ENCODE measurements around the gene PRRT4. TPM values are rescaled to one million over a fixed set of nuclear protein-coding genes. Genes with fewer than 3 reads are reported as not detected.

Gene PRRT4
- total RNA-seq, 1 experiment from 2014 or later = not detected

- Histone ChIP-seq H3K9me3 (replicated peaks) (no peaks in the 10 kb centered on the region), H3K4me3 (no peak overlapping the region), H3K36me3 (no peaks in the 10 kb centered on the region), H3K4me1 (replicated peaks) (peaks cover 10% of the 10 kb centered on the region), H3K27ac (no peak overlapping the region), H3K27me3 (replicated peaks) (peaks cover 83% of the 10 kb centered on the region)
- no peak for DNase-seq (ENCODE audit: low read depth in 1 of 2, low spot score in 2 of 2)
Observed at GRCh38 chr7:128356546-128357216, 4.8 kb downstream of the PRRT4 start.

GRCh38 chr7:128353610-128354009 lies 7.9 kb downstream of the PRRT4 start:
- H3K27me3 ChIP-seq (replicated peaks) = peaks cover 83% of the 10 kb centered on the region
- no peaks in the 10 kb centered on the region for H3K4me1 ChIP-seq (replicated peaks)
- 0 out of 2 replicates have a peak, but pooled peaks cover 2% of the 10 kb centered on the region for H3K9me3 ChIP-seq (replicated peaks)
- H3K36me3 ChIP-seq = no peaks in the 10 kb centered on the region
- H3K4me3 ChIP-seq = no peak overlapping the region
- no peak overlapping the region for H3K27ac ChIP-seq
- no peak for DNase-seq (ENCODE audit: low read depth in 1 of 2, low spot score in 2 of 2)

- no peak overlapping the region for H3K27ac ChIP-seq
- H3K27me3 ChIP-seq (replicated peaks) = peaks cover 83% of the 10 kb centered on the region
Observed at GRCh38 chr7:128353189-128353588, 8.3 kb downstream of the PRRT4 start.

GRCh38 chr7:128352636-128353035 lies 8.9 kb downstream of the PRRT4 start:
- Histone ChIP-seq H3K4me1 (replicated peaks) (no peaks in the 10 kb centered on the region), H3K9me3 (replicated peaks) (0 out of 2 replicates have a peak, but pooled peaks cover 2% of the 10 kb centered on the region), H3K27ac (no peak overlapping the region), H3K36me3 (no peaks in the 10 kb centered on the region), H3K27me3 (replicated peaks) (peaks cover 80% of the 10 kb centered on the region), H3K4me3 (no peak overlapping the region)
- no peak for DNase-seq (ENCODE audit: low read depth in 1 of 2, low spot score in 2 of 2)

More at GRCh38 chr7:128353189-128353588, 8.3 kb downstream of the PRRT4 start:
- Histone ChIP-seq H3K4me1 (replicated peaks) (no peaks in the 10 kb centered on the region), H3K9me3 (replicated peaks) (0 out of 2 replicates have a peak, but pooled peaks cover 2% of the 10 kb centered on the region), H3K36me3 (no peaks in the 10 kb centered on the region), H3K4me3 (no peak overlapping the region)
- DNase-seq (ENCODE audit: low read depth in 1 of 2, low spot score in 2 of 2) = no peak

GRCh38 chr7:128352153-128352537 lies 9.3 kb downstream of the PRRT4 start:
- H3K36me3 ChIP-seq = no peaks in the 10 kb centered on the region
- H3K9me3 ChIP-seq (replicated peaks) = 0 out of 2 replicates have a peak, but pooled peaks cover 2% of the 10 kb centered on the region
- no peak for DNase-seq (ENCODE audit: low read depth in 1 of 2, low spot score in 2 of 2)
- H3K27me3 ChIP-seq (replicated peaks) = peaks cover 79% of the 10 kb centered on the region
- no peaks in the 10 kb centered on the region for H3K4me1 ChIP-seq (replicated peaks)
- H3K4me3 ChIP-seq = no peak overlapping the region
- no peak overlapping the region for H3K27ac ChIP-seq

- 0 out of 2 replicates have a peak, but pooled peaks cover 2% of the 10 kb centered on the region for H3K9me3 ChIP-seq (replicated peaks)
- H3K36me3 ChIP-seq = no peaks in the 10 kb centered on the region
- no peaks in the 10 kb centered on the region for H3K4me1 ChIP-seq (replicated peaks)
- H3K27ac ChIP-seq = no peak overlapping the region
- DNase-seq (ENCODE audit: low read depth in 1 of 2, low spot score in 2 of 2) = no peak
- no peak overlapping the region for H3K4me3 ChIP-seq
- peaks cover 79% of the 10 kb centered on the region for H3K27me3 ChIP-seq (replicated peaks)
Observed at GRCh38 chr7:128351296-128352152, 10.0 kb downstream of the PRRT4 start.

GRCh38 chr7:128350708-128351295 lies 10.7 kb downstream of the PRRT4 start:
- no peaks in the 10 kb centered on the region for H3K4me1 ChIP-seq (replicated peaks)
- no peak overlapping the region for H3K27ac ChIP-seq
- no peak overlapping the region for H3K4me3 ChIP-seq
- no peaks in the 10 kb centered on the region for H3K36me3 ChIP-seq
- no peak for DNase-seq (ENCODE audit: low read depth in 1 of 2, low spot score in 2 of 2)
- H3K9me3 ChIP-seq (replicated peaks) = 0 out of 2 replicates have a peak, but pooled peaks cover 2% of the 10 kb centered on the region
- H3K27me3 ChIP-seq (replicated peaks) = peaks cover 78% of the 10 kb centered on the region

- Histone ChIP-seq H3K36me3 (no peaks in the 10 kb centered on the region), H3K4me3 (no peak overlapping the region), H3K4me1 (replicated peaks) (no peaks in the 10 kb centered on the region), H3K27me3 (replicated peaks) (peaks cover 64% of the 10 kb centered on the region), H3K27ac (no peak overlapping the region), H3K9me3 (replicated peaks) (0 out of 2 replicates have a peak, but pooled peaks cover 2% of the 10 kb centered on the region)
- no peak for DNase-seq (ENCODE audit: low read depth in 1 of 2, low spot score in 2 of 2)
Observed at GRCh38 chr7:128349466-128349825, 12.0 kb downstream of the PRRT4 start.

- H3K27me3 ChIP-seq (replicated peaks) = peaks cover 48% of the 10 kb centered on the region
- no peak overlapping the region for H3K27ac ChIP-seq
- H3K9me3 ChIP-seq (replicated peaks) = 0 out of 2 replicates have a peak, but pooled peaks cover 2% of the 10 kb centered on the region
- H3K4me1 ChIP-seq (replicated peaks) = no peaks in the 10 kb centered on the region; the same call in 1 of the 2 replicates
- H3K36me3 ChIP-seq = peaks cover 4% of the 10 kb centered on the region; the same call in 1 of the 2 replicates
- no peak overlapping the region for H3K4me3 ChIP-seq
- DNase-seq (ENCODE audit: low read depth in 1 of 2, low spot score in 2 of 2) = peak in 1 of 2 experiments; percentile 27
Observed at GRCh38 chr7:128347647-128348097, 13.8 kb downstream of the PRRT4 start.

GRCh38 chr7:128344431-128344774 lies 17.1 kb downstream of the PRRT4 start:
- no peaks in the 10 kb centered on the region for H3K9me3 ChIP-seq (replicated peaks)
- H3K27ac ChIP-seq = no peak overlapping the region
- no peak for DNase-seq (ENCODE audit: low read depth in 1 of 2, low spot score in 2 of 2)
- peaks cover 5% of the 10 kb centered on the region for H3K36me3 ChIP-seq
- H3K27me3 ChIP-seq (replicated peaks) = peaks cover 18% of the 10 kb centered on the region
- no peaks in the 10 kb centered on the region; the same call in 1 of the 2 replicates for H3K4me1 ChIP-seq (replicated peaks)
- H3K4me3 ChIP-seq = no peak overlapping the region

GRCh38 chr7:128343554-128344430 lies 17.7 kb downstream of the PRRT4 start, which contains the start of gene RBM28:
TSS of gene RBM28 (minus strand) at chr7:128343908. CDS start at chr7:128343793, 115 bp downstream.
- Histone ChIP-seq H3K4me3 (peak within 1 kb of the TSS; percentile 67), H3K4me1 (replicated peaks) (no peaks in the 10 kb centered on the region; the same call in 1 of the 2 replicates), H3K27ac (peak within 1 kb of the TSS; percentile 64), H3K9me3 (replicated peaks) (no peaks in the 10 kb centered on the region), H3K27me3 (replicated peaks) (peaks cover 12% of the 10 kb centered on the region), H3K36me3 (peaks cover 11% of the 10 kb centered on the region)
- peak; percentile 87 to 92 for DNase-seq (ENCODE audit: low read depth in 1 of 2, low spot score in 2 of 2)

- peaks cover 31% of the 10 kb centered on the region for H3K36me3 ChIP-seq
- H3K9me3 ChIP-seq (replicated peaks) = no peaks in the 10 kb centered on the region
- H3K27ac ChIP-seq = no peak overlapping the region
- H3K27me3 ChIP-seq (replicated peaks) = no peaks in the 10 kb centered on the region
- no peak for DNase-seq (ENCODE audit: low read depth in 1 of 2, low spot score in 2 of 2)
- H3K4me3 ChIP-seq = no peak overlapping the region
- no peaks in the 10 kb centered on the region; the same call in 1 of the 2 replicates for H3K4me1 ChIP-seq (replicated peaks)
Observed at GRCh38 chr7:128341733-128342132, 19.8 kb downstream of the PRRT4 start.

GRCh38 chr7:128335730-128336129 lies 25.8 kb downstream of the PRRT4 start:
- peaks cover 71% of the 10 kb centered on the region for H3K36me3 ChIP-seq

More at GRCh38 chr7:128335730-128336129, 25.8 kb downstream of the PRRT4 start:
- no peak overlapping the region for H3K4me3 ChIP-seq
- H3K4me1 ChIP-seq (replicated peaks) = no peaks in the 10 kb centered on the region
- no peaks in the 10 kb centered on the region for H3K27me3 ChIP-seq (replicated peaks)
- H3K27ac ChIP-seq = no peak overlapping the region
- DNase-seq (ENCODE audit: low read depth in 1 of 2, low spot score in 2 of 2) = no peak
- no peaks in the 10 kb centered on the region for H3K9me3 ChIP-seq (replicated peaks)

Data from SJSA1 (cell line).